SK-N-MC (cell line): ENCODE results near the gene CNOT1.
A peak's percentile ranks its signal among the peaks of the same experiment; 100 is the strongest.

Experiments
- DNase-seq: peaks from one replicate; pipeline ENCODE4 v3.0.0-alpha.2; 2011; ENCODE audit warnings: low read depth, low spot score
- H3K27ac ChIP-seq: fragments of 200-600 bp; sonication (generic); 2 replicates; pipeline ENCODE4 v1.5.1; 2016; ENCODE audit warnings: mixed run types
- H3K36me3 ChIP-seq: fragments of 200-600 bp; sonication (generic); 2 replicates; pipeline ENCODE4 v1.6.1; 2017; ENCODE audit warnings: antibody characterized with exemption, low read length, mixed read lengths; ENCODE audit not compliant: insufficient read depth
- H3K4me3 ChIP-seq: fragments of 200-600 bp; sonication (generic); 2 replicates; pipeline ENCODE4 v1.5.1; 2016
- H3K9ac ChIP-seq: fragments of 200-600 bp; sonication (generic); 2 replicates; pipeline ENCODE4 v1.8.0; 2017; ENCODE audit warnings: mixed run types, mixed read lengths; ENCODE audit not compliant: insufficient read length
- H3K9me3 ChIP-seq: fragments of 200-600 bp; sonication (generic); 2 replicates; pipeline ENCODE4 v1.6.1; 2017; ENCODE audit warnings: low read depth, mild to moderate bottlenecking, antibody characterized with exemption, low read length, moderate library complexity, mixed read lengths
- EZH2 ChIP-seq: fragments of 200-600 bp; sonication (generic); IDR thresholded peaks from one replicate; pipeline ENCODE4 v1.6.1; 2017; ENCODE audit warnings: antibody characterized with exemption
- FOXP2 ChIP-seq: optimal IDR thresholded peaks from 2 replicates; pipeline ENCODE3; 2011; ENCODE audit warnings: mild to moderate bottlenecking, moderate library complexity; ENCODE audit not compliant: insufficient read depth; ENCODE audit errors: extremely low read length, control extremely low read depth
- POLR2AphosphoS5 ChIP-seq: IDR thresholded peaks from 2 replicates; pipeline ENCODE4 v1.6.1; 2012; ENCODE audit warnings: mild to moderate bottlenecking, low read depth, low read length, borderline replicate concordance

The CNOT1 gene

GRCh38 chr16:58605562-58605961 lies 24.1 kb downstream of the CNOT1 start:
- Histone ChIP-seq H3K9me3 (no peaks in the 10 kb centered on the region), H3K27ac (no peak overlapping the region)
- TF ChIP-seq POLR2AphosphoS5 (no peak), FOXP2 (no peak), EZH2 (no peak)

GRCh38 chr16:58591083-58591482 lies 38.5 kb downstream of the CNOT1 start:
- H3K9ac ChIP-seq, result no peak overlapping the region
- H3K4me3 ChIP-seq, result no peak overlapping the region
- H3K9me3 ChIP-seq, result no peaks in the 10 kb centered on the region
- no peak for DNase-seq
- H3K36me3 ChIP-seq, result peaks cover 42% of the 10 kb centered on the region
- H3K27ac ChIP-seq, result no peak overlapping the region
- TF ChIP-seq FOXP2 (no peak), POLR2AphosphoS5 (no peak), EZH2 (no peak)

More at GRCh38 chr16:58605562-58605961, 24.1 kb downstream of the CNOT1 start:
- peaks cover 3% of the 10 kb centered on the region; the same call in 1 of the 2 replicates for H3K36me3 ChIP-seq
- DNase-seq, result no peak
- no peak overlapping the region for H3K9ac ChIP-seq
- no peak overlapping the region for H3K4me3 ChIP-seq

GRCh38 chr16:58589326-58589905 lies 40.2 kb downstream of the CNOT1 start:
- DNase-seq, result no peak
- H3K9ac ChIP-seq, result no peak overlapping the region
- no peaks in the 10 kb centered on the region for H3K9me3 ChIP-seq
- no peak for TF ChIP-seq EZH2
- no peak for TF ChIP-seq FOXP2
- TF ChIP-seq POLR2AphosphoS5, result no peak
- peaks cover 51% of the 10 kb centered on the region for H3K36me3 ChIP-seq
- no peak overlapping the region for H3K27ac ChIP-seq
- no peak overlapping the region for H3K4me3 ChIP-seq

- H3K9ac ChIP-seq, result no peak overlapping the region
- H3K27ac ChIP-seq, result no peak overlapping the region
- no peak overlapping the region for H3K4me3 ChIP-seq
- no peak for DNase-seq
- TF ChIP-seq EZH2 (no peak), POLR2AphosphoS5 (no peak), FOXP2 (no peak)
- no peaks in the 10 kb centered on the region for H3K9me3 ChIP-seq
- H3K36me3 ChIP-seq, result peaks cover 57% of the 10 kb centered on the region
Observed at GRCh38 chr16:58588406-58588805, 41.2 kb downstream of the CNOT1 start.

- no peak overlapping the region for H3K27ac ChIP-seq
- no peak for TF ChIP-seq FOXP2
- TF ChIP-seq POLR2AphosphoS5, result no peak
- TF ChIP-seq EZH2, result no peak
- H3K36me3 ChIP-seq, result peaks cover 65% of the 10 kb centered on the region
- H3K4me3 ChIP-seq, result no peak overlapping the region
- H3K9ac ChIP-seq, result no peak overlapping the region
- no peak for DNase-seq
- H3K9me3 ChIP-seq, result no peaks in the 10 kb centered on the region
Observed at GRCh38 chr16:58586340-58587030, 43.1 kb downstream of the CNOT1 start.

- Histone ChIP-seq H3K36me3 (peaks cover 78% of the 10 kb centered on the region), H3K27ac (no peak overlapping the region), H3K4me3 (no peak overlapping the region), H3K9ac (no peak overlapping the region), H3K9me3 (no peaks in the 10 kb centered on the region)
- TF ChIP-seq EZH2 (no peak), FOXP2 (no peak), POLR2AphosphoS5 (no peak)
- no peak for DNase-seq
Observed at GRCh38 chr16:58584831-58585505, 44.7 kb downstream of the CNOT1 start.

- Histone ChIP-seq H3K9ac (no peak overlapping the region), H3K9me3 (no peaks in the 10 kb centered on the region), H3K4me3 (no peak overlapping the region), H3K27ac (no peak overlapping the region), H3K36me3 (peaks cover 83% of the 10 kb centered on the region)
- TF ChIP-seq POLR2AphosphoS5, result no peak
- TF ChIP-seq EZH2, result no peak
- no peak for TF ChIP-seq FOXP2
- DNase-seq, result peak; percentile 6
Observed at GRCh38 chr16:58582971-58583765, 46.5 kb downstream of the CNOT1 start.

- TF ChIP-seq POLR2AphosphoS5, result no peak
- TF ChIP-seq FOXP2, result no peak
- TF ChIP-seq EZH2, result no peak
- H3K36me3 ChIP-seq, result peaks cover 85% of the 10 kb centered on the region
- H3K9ac ChIP-seq, result no peak overlapping the region
- no peak overlapping the region for H3K4me3 ChIP-seq
- no peak for DNase-seq
- H3K27ac ChIP-seq, result no peak overlapping the region
- H3K9me3 ChIP-seq, result no peaks in the 10 kb centered on the region
Observed at GRCh38 chr16:58582133-58582532, 47.5 kb downstream of the CNOT1 start.
